ENCODE data around the gene SH2D5.
"Not testable (repeated sequence)": the region's sequence is repeated elsewhere in the genome, so short reads cannot be mapped to it uniquely, and the experiment has no call there.

The SH2D5 gene

DNA sequence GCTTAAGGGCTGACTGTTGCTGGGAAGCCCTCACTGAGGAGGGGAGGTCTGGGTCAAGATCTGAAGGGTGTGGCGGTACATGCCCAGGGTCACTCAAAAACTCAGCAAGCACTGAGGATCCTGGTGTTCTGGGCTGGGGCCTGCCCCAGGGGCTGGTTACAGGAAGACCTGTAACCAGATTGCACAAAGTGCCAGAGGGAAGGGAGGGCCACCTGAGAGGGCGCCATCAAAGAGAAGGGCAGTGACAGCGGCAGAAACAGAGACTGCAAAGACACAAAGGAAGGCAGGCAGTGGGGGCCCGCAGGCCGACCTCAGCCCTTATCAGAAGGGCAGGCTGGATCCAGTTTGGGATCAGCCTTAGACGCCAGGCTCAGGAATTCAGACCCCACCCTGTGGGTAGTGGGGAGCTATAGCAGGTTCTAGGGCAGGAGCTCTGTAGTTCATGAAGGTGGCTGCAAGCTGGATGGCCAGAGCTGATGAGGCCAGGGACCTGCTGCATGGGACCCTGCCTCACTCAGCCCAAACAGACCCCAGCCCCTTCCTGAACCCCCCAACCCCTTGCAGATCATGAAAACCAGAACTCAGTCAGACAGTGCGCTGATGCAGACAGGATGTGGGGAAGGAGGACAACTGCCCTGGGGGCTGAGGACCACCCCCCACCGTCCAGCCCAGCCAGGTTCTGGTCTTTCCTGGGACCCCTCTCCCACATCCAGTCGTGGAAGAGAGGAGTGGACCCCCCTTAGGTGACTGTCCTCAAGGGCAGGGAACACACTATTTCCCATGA lies 3.9 kb downstream of the SH2D5 start:
- DNase-seq (ENCODE audit: low read depth), result no peak

DNA sequence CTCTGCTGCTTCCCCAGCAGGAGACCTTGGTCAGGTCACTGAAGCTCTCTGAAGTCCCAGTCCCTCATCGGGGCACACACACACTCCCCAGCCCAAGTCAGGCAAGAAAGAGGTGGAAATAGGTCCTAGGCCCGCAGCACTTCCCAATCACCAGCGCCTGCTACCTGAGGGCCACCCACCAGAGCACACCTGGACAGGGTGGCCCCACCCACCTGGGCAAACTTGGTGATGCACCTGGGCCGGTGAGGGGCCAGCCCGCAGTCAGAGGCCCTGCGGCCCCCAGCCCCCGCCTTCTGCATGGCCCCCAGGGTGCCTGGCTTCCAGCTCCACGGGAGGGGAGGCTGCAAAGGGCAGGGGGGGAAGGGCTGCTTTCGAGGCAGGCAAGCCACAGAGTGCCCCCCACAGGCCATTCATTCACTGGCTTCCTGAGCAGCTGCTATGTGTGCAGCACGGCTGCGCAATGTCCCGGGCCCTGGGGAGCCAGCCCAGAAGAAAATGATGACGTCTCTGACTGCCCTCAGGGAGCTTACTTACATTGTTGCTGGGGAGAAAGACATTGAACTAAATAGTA lies 4.7 kb downstream of the SH2D5 start:
- no peak for DNase-seq (ENCODE audit: low read depth)

DNA sequence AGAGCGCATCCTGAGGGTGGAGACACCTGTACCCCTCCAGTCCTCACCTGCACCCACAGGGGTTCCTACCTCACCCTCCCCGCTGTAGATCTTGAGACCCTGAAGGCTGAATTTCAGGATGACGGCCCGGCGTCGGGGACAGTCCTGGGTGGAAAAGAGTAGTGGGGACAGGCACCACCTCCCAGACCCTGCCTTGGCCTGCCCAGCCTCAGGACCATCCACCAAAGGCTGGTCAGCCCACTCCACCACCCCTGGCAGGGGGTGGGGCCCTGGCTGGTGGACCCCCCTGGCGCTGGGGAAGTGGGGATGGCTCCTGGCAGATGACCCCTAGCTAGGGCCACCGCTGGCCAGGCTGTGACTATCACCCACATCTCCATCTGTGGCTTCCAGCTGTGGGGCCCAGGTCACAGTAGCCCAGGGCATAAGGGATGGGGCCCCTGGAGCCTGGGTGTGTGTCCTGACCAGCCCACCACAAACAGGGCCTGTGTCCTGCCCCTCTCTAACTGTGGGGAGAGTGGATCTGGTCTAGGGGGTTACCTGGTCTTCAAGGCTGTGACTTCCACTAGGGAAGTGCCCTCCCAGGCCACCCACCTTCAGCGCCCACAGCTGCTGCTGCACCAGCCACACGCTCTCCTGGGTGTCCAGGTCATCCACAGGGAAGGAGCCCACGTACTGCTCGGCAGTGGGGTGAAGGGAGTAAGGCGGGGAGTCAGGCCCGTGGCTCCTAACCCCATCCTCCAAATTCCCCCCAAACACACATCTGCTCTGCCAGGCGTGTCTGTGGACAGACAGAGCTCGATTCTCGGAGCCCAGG lies 5.4 kb downstream of the SH2D5 start:
- DNase-seq (ENCODE audit: low read depth), result no peak

DNA sequence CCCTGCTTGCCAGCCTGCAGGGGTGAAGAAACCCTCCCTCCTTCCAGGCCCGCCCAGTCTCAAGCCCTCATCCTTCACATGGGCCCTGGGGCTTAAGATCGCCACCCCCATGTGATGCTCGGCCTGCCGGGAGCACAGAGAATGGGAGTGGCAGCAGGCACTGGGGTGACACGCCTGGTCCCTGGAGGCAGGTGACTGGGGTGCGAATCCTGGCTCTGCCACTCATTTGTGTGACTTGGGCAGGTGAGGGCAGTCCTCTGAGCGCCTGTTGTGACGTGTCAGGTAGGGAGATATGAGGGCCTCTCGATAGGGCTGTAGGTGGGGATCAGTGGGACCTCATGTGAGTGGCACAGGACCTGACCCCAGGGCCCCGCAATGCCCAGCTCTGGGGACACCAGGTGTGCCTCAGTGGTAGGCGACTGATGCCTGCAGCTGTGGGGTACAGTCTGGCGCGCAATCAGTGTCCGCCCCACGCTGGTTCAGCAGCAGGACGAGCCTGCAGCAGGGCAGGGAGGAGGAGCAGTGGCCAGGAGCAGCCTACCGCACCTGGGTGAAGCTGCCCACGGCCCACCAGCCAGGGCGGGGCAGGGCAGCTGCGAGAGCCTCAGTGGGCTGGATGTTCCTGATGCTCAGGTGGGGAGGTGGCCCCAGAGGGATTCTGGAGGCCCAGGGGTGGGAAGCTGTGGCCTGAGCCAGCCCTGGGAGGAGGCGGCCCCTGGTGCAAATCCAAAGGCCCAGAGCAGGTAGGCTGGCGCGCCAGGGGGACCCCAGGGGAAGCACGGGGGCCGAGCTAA lies 6.2 kb downstream of the SH2D5 start:
- no peak for DNase-seq (ENCODE audit: low read depth)

DNA sequence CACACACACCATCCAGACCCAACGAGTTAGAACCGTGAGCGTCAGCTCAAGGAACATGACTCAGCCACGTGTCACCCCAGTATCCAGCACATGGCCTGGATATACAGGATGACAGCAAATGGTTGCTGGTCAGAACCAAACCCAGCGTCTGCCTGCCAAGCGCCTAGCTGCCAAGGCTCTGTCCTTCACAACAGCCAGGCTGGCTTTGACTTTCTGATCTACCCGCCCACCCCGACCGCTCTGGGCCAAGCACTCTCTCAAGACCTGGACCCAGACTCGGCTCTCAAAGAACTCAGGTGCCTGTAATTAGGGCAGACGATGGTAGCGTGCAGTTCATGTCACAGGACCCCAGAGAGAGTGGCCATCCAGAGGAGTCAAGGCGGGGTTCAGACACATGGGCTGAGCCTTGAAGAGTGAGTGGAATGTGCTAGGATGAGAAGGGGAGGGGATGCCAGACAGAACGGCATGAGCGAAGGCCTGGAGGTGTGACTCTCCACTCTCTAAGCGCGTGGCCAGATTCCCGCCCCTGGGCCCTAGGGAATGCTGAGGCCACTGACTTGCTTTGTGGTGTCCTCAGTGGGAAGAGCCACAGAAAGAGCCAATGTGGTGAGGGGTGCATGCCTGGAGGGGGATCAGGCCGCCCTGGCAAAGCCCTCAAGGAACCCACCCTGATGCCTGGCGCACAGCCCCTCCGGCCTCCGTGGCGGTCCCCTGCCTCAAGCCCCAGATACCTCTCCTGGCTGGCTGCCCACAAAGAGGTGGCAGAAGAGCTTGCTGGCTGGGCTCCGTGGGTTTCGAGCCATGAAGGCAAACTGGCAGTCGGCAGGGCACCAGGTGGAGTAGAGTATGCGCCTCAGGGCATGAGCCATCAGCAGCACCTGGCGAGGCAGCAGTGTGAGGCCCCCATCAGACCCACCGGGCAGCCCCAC lies 7.0 kb downstream of the SH2D5 start:
- no peak for DNase-seq (ENCODE audit: low read depth)

DNA sequence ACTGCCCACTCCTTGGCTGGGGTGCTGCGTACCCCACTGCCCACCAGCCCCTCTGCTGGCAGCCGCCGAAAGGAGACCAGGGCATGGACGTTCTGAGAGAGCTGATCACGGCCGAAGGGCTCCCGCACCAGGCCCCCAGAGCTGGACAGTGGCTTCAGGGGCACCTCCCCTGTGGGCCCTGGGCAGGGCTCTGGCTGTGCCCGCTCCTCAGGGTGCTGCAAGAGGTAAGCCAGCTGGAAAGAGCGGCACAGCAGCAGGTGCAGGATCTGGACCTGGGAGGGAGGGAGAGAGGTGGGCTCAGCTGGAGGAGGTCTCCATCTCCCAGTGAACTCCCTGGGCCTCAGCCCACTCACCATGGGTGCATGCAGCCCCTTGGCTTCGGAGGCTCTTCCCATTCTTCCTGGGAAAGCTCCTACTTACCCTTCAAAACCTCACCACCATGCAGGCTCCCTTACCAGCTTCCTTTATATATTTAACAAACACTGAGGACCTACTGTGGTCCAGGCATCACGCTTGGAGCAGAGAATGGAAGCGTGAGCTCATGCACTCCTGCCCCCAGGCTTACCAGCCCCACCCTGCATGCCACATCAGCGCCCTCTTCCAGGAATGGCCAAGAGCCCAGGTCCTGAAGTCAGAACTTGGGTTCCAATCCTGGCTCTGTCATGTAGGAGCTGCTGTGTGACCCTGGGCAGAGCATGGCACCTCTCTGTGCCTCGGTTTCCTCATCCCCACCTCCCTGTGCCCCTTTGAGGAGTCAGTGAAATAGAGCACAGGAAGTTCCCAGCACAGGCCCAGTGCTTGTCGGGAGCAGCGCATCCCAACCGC lies 7.9 kb downstream of the SH2D5 start:
- no peak for DNase-seq (ENCODE audit: low read depth)

DNA sequence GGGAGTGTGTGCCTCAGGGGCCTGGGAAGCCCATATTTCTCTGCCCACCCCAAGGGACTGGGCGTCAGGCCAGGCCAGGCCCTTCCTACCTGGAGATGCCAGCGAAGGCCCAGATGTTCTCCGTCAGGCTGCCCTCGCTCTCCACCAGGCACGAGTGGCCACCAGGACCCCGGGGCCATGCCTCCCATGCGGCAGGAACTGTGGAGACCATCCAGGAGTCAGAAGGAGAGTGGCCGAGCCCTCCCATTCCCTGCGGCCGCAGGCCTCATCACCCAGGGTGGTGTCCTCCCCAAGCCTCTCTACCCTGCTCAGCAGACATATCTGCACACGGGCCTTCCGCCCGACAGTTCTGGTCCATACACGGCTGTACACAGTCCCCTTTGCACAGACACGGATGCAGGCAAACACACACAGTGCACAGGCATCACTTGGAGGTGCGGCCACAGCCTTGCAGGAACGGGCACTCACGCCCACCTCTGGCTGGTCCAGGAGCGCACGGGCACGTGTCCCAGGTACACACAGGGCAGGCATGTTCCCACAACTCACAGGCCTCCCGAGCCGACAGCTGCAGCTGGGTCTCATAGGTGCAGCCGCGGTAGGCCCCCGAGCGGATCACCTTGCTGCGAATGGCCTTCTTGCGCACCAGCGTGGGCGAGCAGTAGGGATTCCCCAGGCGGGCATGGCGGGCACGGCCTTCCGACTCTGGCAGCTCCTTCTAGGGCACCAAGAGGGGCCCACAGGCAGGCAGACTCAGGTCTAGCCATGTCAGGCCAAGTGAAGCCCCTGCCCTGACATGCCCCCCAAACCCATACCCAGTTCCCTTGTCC lies 8.8 kb downstream of the SH2D5 start:
- DNase-seq (ENCODE audit: low read depth), result no peak

DNA sequence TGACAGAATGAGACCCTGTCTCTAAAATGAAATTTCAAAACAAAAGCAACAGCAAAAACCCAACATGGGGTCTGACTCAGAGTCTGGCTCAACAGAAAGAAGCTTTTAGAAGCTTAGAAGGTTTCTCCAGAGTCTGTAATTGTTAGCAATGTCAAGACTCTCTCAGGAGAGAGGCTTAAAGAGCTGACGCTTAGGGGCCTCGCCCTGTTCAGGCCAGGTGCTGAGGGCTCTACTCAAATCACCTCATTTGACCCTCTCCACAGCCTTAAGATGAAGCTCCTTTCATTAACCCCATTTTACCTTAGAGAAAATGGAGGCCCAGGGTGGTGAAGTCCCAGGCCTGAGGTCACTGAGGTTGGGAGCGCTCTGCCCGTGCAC lies 9.4 kb downstream of the SH2D5 start:
- DNase-seq (ENCODE audit: low read depth), result no peak

DNA sequence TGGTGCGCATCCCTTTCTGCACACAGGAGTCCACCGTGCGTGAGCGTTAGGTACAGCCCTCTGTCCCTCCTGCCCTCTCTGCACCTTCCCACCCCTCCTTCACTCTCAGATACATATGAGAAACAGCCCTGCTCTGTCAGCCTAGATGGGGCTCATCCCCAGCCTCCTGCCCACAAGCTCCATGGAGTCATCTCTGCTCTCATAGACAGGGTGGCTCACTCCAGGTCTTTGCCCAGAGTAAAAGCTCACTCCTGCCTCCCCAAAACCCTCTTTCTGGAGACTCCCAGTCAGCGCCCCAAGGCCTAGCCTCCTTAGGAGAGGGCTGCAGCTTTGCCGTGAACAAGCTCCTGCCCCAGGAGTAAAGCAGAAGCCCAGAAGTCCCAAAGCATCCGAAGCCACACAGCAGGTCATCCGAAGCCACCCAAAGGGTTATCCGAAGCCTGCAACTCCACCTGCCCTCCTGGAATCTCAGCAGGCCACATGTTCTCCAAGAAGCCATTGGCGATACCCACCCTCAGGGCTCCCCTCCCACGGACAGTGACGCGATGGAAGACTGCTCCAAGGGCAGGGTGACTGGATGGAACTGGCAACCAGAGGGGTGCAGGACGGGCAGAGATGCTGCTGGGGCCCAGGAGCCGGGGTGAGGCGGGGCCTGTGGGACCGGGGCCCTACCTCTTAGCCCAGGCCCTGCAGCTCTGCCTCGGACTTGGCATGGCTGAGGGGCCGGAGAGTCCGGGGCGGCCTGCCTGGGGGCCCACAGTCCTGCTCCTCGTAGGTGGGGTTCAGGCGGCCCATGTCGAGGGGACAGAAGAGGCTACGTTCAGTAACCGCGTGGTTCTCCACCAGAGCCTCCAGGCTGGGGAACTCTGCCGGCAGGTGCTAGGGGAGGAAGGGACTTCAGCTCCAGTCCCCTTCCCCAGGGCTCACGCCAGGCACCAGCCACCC lies 11.1 kb downstream of the SH2D5 start:
- no peak for DNase-seq (ENCODE audit: low read depth)

DNA sequence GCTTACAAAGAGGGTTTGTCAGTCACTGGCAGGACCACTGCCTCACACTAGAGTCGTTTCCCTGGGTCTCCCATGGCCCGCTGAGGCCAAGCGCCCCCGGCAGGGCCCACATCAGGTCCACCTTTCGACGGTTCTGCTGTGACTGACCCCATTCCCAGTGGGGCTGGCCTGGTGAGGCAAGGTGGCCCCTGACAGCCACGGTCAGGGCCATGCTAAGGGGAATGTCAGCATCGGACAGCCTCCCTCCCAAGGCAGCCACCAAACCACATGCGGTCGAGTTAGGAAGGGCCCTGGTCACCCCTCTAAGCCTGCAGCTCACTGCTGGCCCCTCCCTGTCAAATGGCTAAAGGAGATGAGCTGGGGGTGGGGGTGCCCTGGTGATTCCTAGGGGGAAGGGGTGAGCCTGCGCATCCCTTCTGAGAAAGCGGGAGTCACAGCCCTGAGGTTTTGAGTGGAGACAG lies 11.8 kb downstream of the SH2D5 start:
- DNase-seq (ENCODE audit: low read depth), result no peak

DNA sequence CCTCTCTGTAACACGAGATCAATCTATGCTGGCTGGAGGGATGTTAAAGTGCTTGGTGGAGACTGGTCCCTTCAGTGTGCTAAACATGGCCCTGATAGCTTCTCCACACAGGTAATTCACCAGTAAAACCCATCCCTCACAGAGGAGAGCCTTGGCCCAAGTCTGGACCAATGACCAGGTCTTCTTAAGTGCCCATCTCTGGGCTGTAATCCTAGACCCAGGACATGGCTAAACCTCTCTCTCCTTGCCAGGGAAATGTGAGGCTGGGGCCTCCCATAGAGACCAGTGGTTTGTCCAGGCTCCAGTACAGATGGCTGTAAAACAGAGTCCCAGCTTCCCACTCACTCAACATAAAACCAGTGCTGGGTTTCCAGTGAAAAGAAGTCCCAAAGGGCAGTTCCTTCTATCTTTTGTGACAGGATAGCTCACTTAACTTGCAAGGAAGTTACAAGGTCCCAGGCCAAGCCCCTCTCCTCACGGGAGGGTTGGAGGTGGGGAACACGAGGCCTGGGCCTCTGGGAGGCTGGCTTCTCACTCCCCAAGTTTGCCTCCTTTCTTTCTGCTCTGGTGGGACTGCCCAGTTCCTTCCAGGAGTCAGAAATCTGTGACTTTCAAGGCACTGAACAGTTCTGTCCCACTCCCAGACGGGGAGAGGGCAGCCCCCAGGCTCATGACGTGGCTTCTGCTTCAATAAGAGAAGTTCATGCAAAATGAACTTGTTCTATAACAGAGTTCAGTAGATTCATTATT lies 12.5 kb downstream of the SH2D5 start:
- no peak for DNase-seq (ENCODE audit: low read depth)

DNA sequence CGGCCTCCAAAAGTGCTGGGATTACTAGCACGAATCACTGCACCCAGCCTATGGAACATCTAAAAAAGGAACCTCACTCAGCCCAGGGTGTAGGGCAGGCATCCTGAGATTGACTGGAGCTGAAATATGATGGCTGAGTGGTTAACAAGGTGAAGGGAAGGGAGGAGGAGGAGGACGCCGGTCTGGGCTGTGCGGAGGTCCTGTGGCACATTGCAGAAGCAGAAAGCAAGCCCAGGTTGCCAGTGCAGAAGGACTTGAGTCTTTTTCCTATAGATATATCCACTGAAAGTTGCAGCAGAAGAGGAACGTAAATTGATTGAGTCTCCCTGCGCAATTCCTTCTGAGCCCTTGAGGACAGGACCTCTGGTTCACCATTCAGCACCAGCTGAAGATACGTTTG lies 13.2 kb downstream of the SH2D5 start:
- no peak for DNase-seq (ENCODE audit: low read depth)

DNA sequence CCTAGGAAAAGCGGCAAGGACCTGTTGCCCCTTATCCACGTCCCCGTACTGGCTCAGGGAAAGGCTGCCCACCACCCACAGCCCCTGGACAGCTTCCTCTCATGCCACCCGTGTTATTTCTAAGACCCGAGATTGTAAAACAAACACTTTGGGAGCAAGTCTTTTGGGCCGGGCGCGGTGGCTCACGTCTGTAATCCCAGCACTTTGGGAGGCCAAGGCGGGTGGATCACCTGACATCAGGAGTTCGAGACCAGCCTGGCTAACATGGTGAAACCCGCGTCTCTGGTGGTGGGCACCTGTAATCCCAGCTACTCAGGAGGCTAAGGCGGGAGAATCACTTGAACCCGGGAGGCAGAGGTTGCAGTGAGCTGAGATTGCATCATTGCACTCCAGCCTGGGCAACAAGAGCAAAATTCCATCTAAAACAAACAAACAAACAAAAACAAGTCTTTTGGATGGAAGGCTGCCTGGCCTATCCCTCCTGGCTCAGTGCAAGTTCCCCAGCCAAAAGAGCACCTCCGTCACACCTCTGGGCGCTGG lies 14.1 kb downstream of the SH2D5 start:
- not testable (repeated sequence) for DNase-seq (ENCODE audit: low read depth)

DNA sequence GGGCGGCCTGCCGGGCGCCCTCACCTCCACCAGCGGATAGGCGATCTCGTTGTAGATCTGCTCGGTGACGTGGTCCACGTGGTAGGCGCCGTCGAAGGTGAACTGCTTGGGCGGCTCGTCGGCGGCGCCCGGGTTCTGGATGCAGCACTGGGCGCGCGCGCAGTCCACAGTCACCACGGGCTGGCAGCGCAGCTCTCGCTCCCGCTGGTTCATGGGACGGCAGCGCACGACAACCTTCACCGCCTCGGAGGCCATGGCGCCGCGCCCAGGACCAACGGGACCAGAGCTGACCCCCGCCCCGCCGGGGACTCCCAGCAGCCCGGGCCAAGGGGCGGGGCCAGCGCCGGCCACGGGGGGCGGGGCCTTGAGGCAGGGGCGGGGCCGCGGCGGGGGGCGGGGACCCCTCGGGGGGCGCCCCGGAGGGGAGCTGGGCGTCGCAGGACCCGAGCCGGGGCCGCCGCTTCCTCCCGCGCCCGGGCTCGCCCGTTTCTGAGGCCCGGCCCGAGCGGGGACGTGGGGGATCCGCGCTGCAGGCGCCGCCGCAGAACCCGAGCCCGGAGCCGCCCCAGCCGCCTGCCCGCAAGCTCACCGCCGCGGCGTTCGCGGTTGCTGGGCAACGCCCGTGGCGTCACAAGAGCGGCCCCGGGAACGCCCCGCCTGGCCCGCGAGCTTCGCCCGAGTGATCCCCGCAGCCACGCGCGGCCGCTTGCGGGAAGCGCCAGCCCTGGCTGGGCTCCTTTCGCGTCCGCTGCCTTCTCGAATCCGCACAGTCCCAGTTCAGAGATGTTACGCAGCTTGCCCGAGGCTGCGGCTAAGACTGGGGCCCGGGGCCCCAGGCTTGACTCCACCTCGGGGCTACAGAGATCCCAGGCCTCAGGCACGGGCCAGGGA lies 14.8 kb downstream of the SH2D5 start, which contains the start of gene KIF17:
Gene KIF17, minus strand, starts transcription at position 556 of the 891 bp plus-strand sequence. Its CDS starts 301 bp downstream, at position 255.
- DNase-seq (ENCODE audit: low read depth), result peak; percentile 49

DNA sequence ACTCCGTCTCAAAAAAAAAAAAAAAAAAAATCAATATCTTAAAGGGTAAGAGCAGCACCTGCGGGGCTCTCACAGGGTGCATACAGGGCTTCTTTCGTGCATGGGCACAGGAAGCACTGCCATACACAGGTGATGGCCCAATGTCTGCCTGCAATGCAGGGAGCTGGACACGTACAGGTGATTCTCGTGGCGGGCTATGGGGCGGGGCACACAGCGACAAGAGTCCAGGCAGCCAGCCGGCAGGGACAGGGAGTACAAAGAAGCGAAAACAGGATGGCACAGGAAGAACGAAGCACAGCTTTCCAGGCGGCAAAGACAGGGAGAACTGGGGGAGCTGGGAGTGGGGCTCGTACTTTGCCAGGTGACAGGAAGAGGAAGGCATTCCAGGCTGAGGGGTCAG lies 16.3 kb downstream of the SH2D5 start:
- no peak for DNase-seq (ENCODE audit: low read depth)

DNA sequence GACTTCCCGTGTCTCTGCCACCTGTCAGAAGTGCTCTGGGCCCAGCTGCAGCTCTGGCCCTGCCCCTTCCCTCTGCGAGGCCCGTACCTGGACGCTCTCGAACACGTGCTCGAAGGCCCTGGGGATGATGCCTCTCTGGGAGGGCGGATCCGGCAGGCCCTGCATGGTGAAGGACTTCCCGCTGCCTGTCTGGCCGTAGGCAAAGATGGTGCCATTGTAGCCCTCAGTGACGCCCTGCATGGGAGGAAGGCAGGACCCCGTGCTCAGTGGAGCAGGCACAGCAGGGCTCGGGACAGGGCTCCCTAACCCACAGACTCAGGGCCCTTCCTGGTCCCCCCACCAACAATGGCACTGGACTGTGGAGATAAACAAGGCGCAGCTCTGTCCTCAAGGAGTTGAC lies 17.1 kb downstream of the SH2D5 start:
- DNase-seq (ENCODE audit: low read depth), result no peak

Data from stimulated activated CD8-positive, alpha-beta memory T cell treated with anti-CD3 and anti-CD28 coated beads, Interleukin-12 subunit alpha, Interleukin-12 subunit beta, amount 100 ng/mL, for 4 hours (primary cell).